ENCODE data around the gene PDE3A.

The PDE3A gene

GRCh38 chr12:20716037-20716436, 347.7 kb downstream of the PDE3A start:
- no peak for DNase-seq (ENCODE audit: low spot score)
- H3K27ac ChIP-seq, result no peak overlapping the region

GRCh38 chr12:20716985-20717384, 348.6 kb downstream of the PDE3A start:
- Histone ChIP-seq H3K27ac (no peak overlapping the region), H3K4me3 (no peak overlapping the region)
- no peak for DNase-seq (ENCODE audit: low spot score)
- TF ChIP-seq CTCF (IDR thresholded peaks at IDR 0.05), result no peak

More at GRCh38 chr12:20716037-20716436, 347.7 kb downstream of the PDE3A start:
- TF ChIP-seq CTCF (IDR thresholded peaks at IDR 0.05), result no peak
- H3K4me3 ChIP-seq, result no peak overlapping the region

DNA sequence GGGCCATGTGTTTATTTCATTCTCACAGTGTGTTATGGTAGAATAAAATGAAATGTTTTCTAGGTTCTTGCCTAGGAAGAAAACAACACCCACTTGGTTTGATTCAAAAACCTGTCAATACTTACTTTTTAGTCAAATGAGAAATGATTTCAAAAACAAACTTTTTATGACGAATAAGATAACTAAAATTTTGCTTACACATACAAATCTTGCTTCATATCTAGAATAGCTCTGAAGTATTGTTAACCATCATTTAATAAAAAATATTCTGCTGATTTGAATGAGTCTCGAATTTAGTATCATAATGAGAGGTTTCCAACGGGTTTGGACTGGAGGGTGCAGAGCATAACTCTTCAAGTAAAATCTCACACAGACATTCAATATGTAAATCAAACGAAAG, 350.0 kb downstream of the PDE3A start:
- Histone ChIP-seq H3K27ac (no peak overlapping the region), H3K4me3 (no peak overlapping the region)
- TF ChIP-seq CTCF (IDR thresholded peaks at IDR 0.05), result no peak
- no peak for DNase-seq (ENCODE audit: low spot score)

GRCh38 chr12:20722142-20722541, 353.8 kb downstream of the PDE3A start:
- no peak for TF ChIP-seq CTCF (IDR thresholded peaks at IDR 0.05)
- H3K27ac ChIP-seq, result no peak overlapping the region
- H3K4me3 ChIP-seq, result no peak overlapping the region
- no peak for DNase-seq (ENCODE audit: low spot score)

GRCh38 chr12:20731274-20731673, 362.9 kb downstream of the PDE3A start:
- TF ChIP-seq CTCF (IDR thresholded peaks at IDR 0.05), result no peak
- H3K27ac ChIP-seq, result no peak overlapping the region
- no peak for DNase-seq (ENCODE audit: low spot score)
- H3K4me3 ChIP-seq, result no peak overlapping the region

Data from coronary artery (tissue), 2 donors.